Measurements from ENCODE around the gene INO80E. TPM values are rescaled to one million over a fixed set of nuclear protein-coding genes. Genes with fewer than 3 reads are reported as not detected.
"Not testable (repeated sequence)": the region's sequence is repeated elsewhere in the genome, so short reads cannot be mapped to it uniquely, and the experiment has no call there.

INO80E gene
- total and polyA plus RNA-seq, 2 donors (not counting 3 experiments of a cell fraction or from before 2014, with no cell fraction given), result 42.7 to 76.4 TPM

DNA sequence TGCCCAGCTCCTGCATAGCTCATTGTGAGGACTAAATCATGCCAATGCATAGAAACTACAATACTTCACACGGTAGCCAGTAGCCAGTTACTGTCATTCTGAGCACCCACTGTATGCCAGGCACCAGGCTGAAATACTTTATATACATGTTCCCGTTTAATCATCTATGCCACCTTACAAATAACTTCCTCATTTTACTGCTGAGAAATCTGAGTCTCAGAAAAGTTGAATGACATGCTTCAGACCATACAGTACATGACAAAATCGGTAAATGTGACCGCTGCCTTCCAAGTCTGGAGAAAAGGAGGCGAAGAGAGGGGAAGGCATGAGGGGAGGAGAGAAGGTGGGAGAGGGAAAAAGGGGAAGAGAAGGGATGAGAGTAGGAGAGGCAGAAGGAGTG lies 44.2 kb downstream of the INO80E start:
- H3K9me3 ChIP-seq (replicated peaks; ENCODE audit: control insufficient read depth, insufficient read depth, low read length), result no peaks in the 10 kb centered on the region
- H3K9me1 ChIP-seq (replicated peaks; ENCODE audit: control insufficient read depth, extremely low read depth, insufficient read depth, low read length), result no peaks in the 10 kb centered on the region
- no peak overlapping the region for H3K4me2 ChIP-seq (ENCODE audit: insufficient read depth, low read length)
- no peaks in the 10 kb centered on the region for H4K20me1 ChIP-seq (replicated peaks; ENCODE audit: control insufficient read depth, extremely low read depth, insufficient read depth, low read length)
- intact Hi-C loops (cut with micrococcal nuclease) (no loop called here), dilution Hi-C loops (cut with MboI; ENCODE audit: extremely low pct_ligation_motif_present, low sequenced_read_pairs) (no loop called here)
- no peak overlapping the region for H3K4me3 ChIP-seq (replicated peaks in 1 of 3; ENCODE audit: insufficient read depth in 1 of 3, low read depth in 1 of 3, low read length in 3 of 3)
- H3K4me1 ChIP-seq (ENCODE audit: control insufficient read depth, extremely low read depth, insufficient read depth, low read length), result no peaks in the 10 kb centered on the region
- peaks cover 0 to 3% of the 10 kb centered on the region in 2 experiments for H3K27me3 ChIP-seq (ENCODE audit: control insufficient read depth in 2 of 2, insufficient read depth in 2 of 2, low read length in 2 of 2)
- no peak for DNase-seq (ENCODE audit: low read depth, low spot score)
- no peak overlapping the region for H3K27ac ChIP-seq (ENCODE audit: insufficient read depth, low read depth, low read length)
- H3K36me3 ChIP-seq (ENCODE audit: control insufficient read depth in 2 of 2, extremely low read depth in 1 of 2, insufficient read depth in 2 of 2, low read length in 2 of 2), result no peaks in the 10 kb centered on the region
- FAIRE-seq, result no peak
- no peaks in the 10 kb centered on the region for H3K79me2 ChIP-seq (ENCODE audit: control insufficient read depth, insufficient read depth, low read length)
- TF ChIP-seq GATA2 (IDR thresholded peaks at IDR 0.05; ENCODE audit: insufficient read depth, insufficient read length, low read depth, low read length) (no peak), POLR2AphosphoS5 (IDR thresholded peaks at IDR 0.05; ENCODE audit: insufficient read depth, low read depth, low read length) (no peak), FOS (IDR thresholded peaks at IDR 0.05; ENCODE audit: borderline replicate concordance, insufficient read depth, low read length) (no peak), POLR2A (IDR thresholded peaks at IDR 0.05; ENCODE audit: low read depth, low read length) (no peak), MYC (IDR thresholded peaks at IDR 0.05; ENCODE audit: low read depth, low read length) (no peak), EZH2 (IDR thresholded peaks at IDR 0.05; ENCODE audit: borderline replicate concordance, low read depth, low read length, severe bottlenecking) (no peak), JUN (IDR thresholded peaks at IDR 0.05; ENCODE audit: borderline replicate concordance, insufficient read depth, insufficient read length, low read depth) (no peak)
- TF ChIP-seq, protein P1, sequence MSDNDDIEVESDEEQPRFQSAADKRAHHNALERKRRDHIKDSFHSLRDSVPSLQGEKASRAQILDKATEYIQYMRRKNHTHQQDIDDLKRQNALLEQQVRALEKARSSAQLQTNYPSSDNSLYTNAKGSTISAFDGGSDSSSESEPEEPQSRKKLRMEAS (IDR thresholded peaks at IDR 0.05; ENCODE audit: insufficient read depth, insufficient read length), result no peak
- TF ChIP-seq, protein P2, sequence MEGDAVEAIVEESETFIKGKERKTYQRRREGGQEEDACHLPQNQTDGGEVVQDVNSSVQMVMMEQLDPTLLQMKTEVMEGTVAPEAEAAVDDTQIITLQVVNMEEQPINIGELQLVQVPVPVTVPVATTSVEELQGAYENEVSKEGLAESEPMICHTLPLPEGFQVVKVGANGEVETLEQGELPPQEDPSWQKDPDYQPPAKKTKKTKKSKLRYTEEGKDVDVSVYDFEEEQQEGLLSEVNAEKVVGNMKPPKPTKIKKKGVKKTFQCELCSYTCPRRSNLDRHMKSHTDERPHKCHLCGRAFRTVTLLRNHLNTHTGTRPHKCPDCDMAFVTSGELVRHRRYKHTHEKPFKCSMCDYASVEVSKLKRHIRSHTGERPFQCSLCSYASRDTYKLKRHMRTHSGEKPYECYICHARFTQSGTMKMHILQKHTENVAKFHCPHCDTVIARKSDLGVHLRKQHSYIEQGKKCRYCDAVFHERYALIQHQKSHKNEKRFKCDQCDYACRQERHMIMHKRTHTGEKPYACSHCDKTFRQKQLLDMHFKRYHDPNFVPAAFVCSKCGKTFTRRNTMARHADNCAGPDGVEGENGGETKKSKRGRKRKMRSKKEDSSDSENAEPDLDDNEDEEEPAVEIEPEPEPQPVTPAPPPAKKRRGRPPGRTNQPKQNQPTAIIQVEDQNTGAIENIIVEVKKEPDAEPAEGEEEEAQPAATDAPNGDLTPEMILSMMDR (IDR thresholded peaks at IDR 0.05; ENCODE audit: extremely low read depth in 1 of 2, insufficient read depth in 1 of 2, low read depth in 1 of 2, low read length in 2 of 2), result no peak
- no peak overlapping the region for H3K9ac ChIP-seq (replicated peaks; ENCODE audit: extremely low read depth, insufficient read depth, low read length)
- ChIA-PET POLR2A (no interaction called here), CTCF (interaction anchor here (0.9 to 3.8 kb wide), 4 partner anchors 9 to 52 kb away, joined by 3 to 32 read pairs (median 5); partner anchors contain the start of gene TBX6)
- no TSS peak for BruUV-seq (replicated peaks)
- no peak overlapping the region for H2AFZ ChIP-seq (ENCODE audit: low read depth, low read length)

DNA sequence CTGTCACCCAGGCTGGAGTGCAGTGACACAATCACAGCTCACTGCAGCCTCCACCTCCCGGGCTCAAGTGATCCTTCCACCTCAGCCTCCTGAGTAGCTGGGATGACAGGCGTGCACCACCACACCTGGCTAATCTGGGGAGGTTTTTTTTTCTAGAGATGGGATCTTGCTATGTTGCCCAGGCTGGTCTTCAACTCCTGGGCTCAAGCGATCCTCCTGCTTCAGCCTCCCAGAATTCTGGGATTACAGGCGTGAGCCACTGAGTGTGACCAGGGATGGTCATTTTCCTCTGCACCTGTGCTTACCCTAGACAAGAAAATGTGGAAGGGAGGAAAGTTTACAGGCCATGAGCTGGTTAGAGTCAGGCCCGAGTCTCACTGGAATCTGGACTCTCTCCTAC lies 44.6 kb downstream of the INO80E start:
- POLR2A ChIA-PET; H3K27me3 ChIP-seq (ENCODE audit: control insufficient read depth in 2 of 2, insufficient read depth in 2 of 2, low read length in 2 of 2); H3K4me1 ChIP-seq (ENCODE audit: control insufficient read depth, extremely low read depth, insufficient read depth, low read length); H2AFZ ChIP-seq (ENCODE audit: low read depth, low read length); H3K36me3 ChIP-seq (ENCODE audit: control insufficient read depth in 2 of 2, extremely low read depth in 1 of 2, insufficient read depth in 2 of 2, low read length in 2 of 2); FAIRE-seq; H3K4me2 ChIP-seq (ENCODE audit: insufficient read depth, low read length); BruUV-seq (replicated peaks); H3K9me1 ChIP-seq (replicated peaks; ENCODE audit: control insufficient read depth, extremely low read depth, insufficient read depth, low read length); H3K79me2 ChIP-seq (ENCODE audit: control insufficient read depth, insufficient read depth, low read length); H3K4me3 ChIP-seq (replicated peaks in 1 of 3; ENCODE audit: insufficient read depth in 1 of 3, low read depth in 1 of 3, low read length in 3 of 3); dilution Hi-C loops (cut with MboI; ENCODE audit: extremely low pct_ligation_motif_present, low sequenced_read_pairs); H3K9ac ChIP-seq (replicated peaks; ENCODE audit: extremely low read depth, insufficient read depth, low read length); intact Hi-C loops (cut with micrococcal nuclease); H4K20me1 ChIP-seq (replicated peaks; ENCODE audit: control insufficient read depth, extremely low read depth, insufficient read depth, low read length); H3K27ac ChIP-seq (ENCODE audit: insufficient read depth, low read depth, low read length); DNase-seq (ENCODE audit: low read depth, low spot score); H3K9me3 ChIP-seq (replicated peaks; ENCODE audit: control insufficient read depth, insufficient read depth, low read length): not testable (repeated sequence)
- CTCF ChIA-PET, result interaction anchor here (0.8 to 5.9 kb wide), 6 partner anchors 8 to 349 kb away, joined by 4 to 38 read pairs (median 20); partner anchors contain the start of gene TBX6

Measured in endothelial cell of umbilical vein (primary cell).